ENCODE results near the gene ELK4. TPM values are rescaled to one million over a fixed set of nuclear protein-coding genes. Genes with fewer than 3 reads are reported as not detected.

ELK4 gene
- total RNA-seq, 4 donors from 2014 or later = 22.4 to 29.7 (median 26.2) TPM

DNA sequence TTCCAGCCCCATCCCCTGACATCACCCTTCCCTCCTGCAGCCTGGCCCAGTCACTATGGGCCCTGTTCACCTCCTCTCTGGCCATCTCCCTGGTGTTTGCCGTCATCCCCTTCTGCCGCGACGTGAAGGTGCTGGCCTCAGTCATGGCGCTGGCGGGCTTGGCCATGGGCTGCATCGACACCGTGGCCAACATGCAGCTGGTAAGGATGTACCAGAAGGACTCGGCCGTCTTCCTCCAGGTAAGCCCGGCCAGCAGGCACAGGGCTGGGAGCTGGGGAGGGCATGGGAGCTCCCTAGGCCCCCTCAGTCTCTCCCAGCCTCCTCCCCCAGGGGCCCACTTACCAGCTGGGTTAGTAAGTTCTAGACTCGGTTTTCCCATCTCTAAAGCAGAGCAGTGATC, 52.1 kb downstream of the ELK4 start:
- Histone ChIP-seq H3K27ac (no peak overlapping the region), H3K9me3 (no peaks in the 10 kb centered on the region), H3K27me3 (peaks cover 0 to 26% of the 10 kb centered on the region in 2 donors), H3K36me3 (no peaks in the 10 kb centered on the region), H3K4me3 (no peak overlapping the region), H3K4me1 (peaks cover 0 to 5% (median 0%) of the 10 kb centered on the region in 4 donors)
- no peak for DNase-seq (ENCODE audit: low spot score in 2 of 2)
- 92 to 93% methylated on average over 12 of the region's 12 CpGs for WGBS, 2 donors
- TF ChIP-seq EP300 (IDR thresholded peaks at IDR 0.05) = no peak
- TF ChIP-seq POLR2A (IDR thresholded peaks at IDR 0.05) = no peak
- TF ChIP-seq, protein P1, sequence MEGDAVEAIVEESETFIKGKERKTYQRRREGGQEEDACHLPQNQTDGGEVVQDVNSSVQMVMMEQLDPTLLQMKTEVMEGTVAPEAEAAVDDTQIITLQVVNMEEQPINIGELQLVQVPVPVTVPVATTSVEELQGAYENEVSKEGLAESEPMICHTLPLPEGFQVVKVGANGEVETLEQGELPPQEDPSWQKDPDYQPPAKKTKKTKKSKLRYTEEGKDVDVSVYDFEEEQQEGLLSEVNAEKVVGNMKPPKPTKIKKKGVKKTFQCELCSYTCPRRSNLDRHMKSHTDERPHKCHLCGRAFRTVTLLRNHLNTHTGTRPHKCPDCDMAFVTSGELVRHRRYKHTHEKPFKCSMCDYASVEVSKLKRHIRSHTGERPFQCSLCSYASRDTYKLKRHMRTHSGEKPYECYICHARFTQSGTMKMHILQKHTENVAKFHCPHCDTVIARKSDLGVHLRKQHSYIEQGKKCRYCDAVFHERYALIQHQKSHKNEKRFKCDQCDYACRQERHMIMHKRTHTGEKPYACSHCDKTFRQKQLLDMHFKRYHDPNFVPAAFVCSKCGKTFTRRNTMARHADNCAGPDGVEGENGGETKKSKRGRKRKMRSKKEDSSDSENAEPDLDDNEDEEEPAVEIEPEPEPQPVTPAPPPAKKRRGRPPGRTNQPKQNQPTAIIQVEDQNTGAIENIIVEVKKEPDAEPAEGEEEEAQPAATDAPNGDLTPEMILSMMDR (IDR thresholded peaks at IDR 0.05) = no peak

DNA sequence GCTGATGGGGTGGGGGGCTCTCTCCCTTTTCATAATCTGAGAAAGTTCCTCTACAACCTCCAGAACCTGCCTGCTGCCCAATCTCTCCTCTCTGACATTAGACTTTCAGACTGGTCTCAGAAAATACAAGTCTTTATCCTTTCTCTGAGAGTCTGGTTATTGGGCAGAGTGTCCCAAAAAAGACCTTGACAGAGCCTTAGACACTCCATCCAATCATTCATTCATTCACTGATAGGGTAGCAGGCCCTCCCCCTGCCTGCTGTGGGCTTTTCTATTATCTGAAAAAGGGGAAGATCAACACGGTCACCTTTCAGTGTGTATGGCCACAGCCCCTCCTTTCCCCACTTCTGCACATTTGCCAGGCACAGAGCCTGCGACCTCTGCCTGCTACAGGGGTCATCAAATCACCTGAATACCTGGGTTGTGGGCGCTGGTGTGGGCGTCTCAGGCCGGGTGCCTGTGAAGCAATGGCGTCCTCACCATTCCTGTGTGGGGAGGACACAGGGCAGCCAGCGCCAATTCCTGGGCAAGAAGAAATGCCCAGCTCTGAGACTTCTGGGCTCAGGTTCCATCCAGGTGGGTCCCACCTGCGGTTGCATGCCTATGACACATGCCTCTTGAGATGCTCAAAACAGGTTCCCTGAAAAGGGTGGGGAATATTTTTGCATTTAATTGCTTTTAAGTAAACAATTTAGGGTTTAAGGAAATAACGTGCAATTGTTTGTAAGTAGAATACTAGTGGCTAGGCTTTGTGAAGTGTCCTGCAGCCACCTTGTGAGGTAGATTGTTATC, 52.8 kb downstream of the ELK4 start:
- H3K27ac ChIP-seq = no peak overlapping the region
- no peak overlapping the region for H3K4me3 ChIP-seq
- H3K4me1 ChIP-seq = peaks cover 0 to 5% (median 0%) of the 10 kb centered on the region in 4 donors
- 78 to 83% methylated on average over 9 of the region's 9 CpGs for WGBS, 2 donors
- no peaks in the 10 kb centered on the region for H3K36me3 ChIP-seq
- no peaks in the 10 kb centered on the region for H3K9me3 ChIP-seq
- TF ChIP-seq POLR2A (IDR thresholded peaks at IDR 0.05) (no peak), EP300 (IDR thresholded peaks at IDR 0.05) (no peak)
- TF ChIP-seq, protein P1 (IDR thresholded peaks at IDR 0.05) = no peak
- no peak for DNase-seq (ENCODE audit: low spot score in 2 of 2)
- H3K27me3 ChIP-seq = peaks cover 0 to 26% of the 10 kb centered on the region in 2 donors

DNA sequence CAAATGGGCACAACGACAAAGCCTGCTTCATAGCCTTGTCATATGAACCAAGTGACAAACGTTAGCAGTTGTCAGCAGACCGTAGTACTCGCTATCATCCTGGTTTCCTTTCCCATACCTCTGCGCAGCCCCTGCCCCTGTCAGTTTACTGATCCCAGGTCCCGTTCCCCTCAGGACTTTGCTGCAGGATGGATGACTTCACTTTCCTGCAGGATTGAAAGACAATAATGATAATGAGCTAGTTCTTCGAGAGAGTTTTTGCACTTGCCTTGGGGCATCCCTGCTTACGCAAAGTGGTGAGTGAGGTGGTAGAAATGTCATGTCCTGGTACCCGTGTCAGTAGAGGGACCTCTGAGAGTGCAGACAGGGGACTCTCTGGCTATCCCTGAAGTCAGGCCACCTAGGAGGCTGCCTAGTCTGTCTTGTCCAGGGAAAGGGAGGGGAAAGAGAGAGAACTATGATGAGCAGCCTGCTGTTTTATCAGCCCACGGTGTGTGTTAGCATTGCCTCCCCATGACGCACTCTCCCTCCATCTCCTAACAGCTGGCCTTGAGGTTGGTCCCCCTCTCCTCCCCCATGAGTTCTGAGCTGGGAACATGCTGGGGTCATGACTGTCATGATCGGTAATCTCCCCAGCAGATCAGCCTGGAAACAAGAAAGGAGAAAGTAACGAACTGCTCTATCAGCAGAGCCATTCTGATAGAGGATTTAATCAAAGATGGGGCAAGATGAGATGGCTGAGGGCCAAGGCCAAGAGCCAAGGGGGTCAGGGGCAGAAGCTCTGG, 53.7 kb downstream of the ELK4 start:
- H3K9me3 ChIP-seq = no peaks in the 10 kb centered on the region
- H3K36me3 ChIP-seq = no peaks in the 10 kb centered on the region
- DNase-seq (ENCODE audit: low spot score in 2 of 2) = no peak
- 49 to 53% methylated on average over 13 of the region's 13 CpGs for WGBS, 2 donors
- no peak overlapping the region for H3K4me3 ChIP-seq
- no peak overlapping the region for H3K27ac ChIP-seq
- peaks cover 0 to 26% of the 10 kb centered on the region in 2 donors for H3K27me3 ChIP-seq
- peaks cover 0 to 5% (median 0%) of the 10 kb centered on the region in 4 donors for H3K4me1 ChIP-seq
- no peak for TF ChIP-seq POLR2A (IDR thresholded peaks at IDR 0.05)
- no peak for TF ChIP-seq EP300 (IDR thresholded peaks at IDR 0.05)
- TF ChIP-seq, protein P1 (IDR thresholded peaks at IDR 0.05) = no peak

DNA sequence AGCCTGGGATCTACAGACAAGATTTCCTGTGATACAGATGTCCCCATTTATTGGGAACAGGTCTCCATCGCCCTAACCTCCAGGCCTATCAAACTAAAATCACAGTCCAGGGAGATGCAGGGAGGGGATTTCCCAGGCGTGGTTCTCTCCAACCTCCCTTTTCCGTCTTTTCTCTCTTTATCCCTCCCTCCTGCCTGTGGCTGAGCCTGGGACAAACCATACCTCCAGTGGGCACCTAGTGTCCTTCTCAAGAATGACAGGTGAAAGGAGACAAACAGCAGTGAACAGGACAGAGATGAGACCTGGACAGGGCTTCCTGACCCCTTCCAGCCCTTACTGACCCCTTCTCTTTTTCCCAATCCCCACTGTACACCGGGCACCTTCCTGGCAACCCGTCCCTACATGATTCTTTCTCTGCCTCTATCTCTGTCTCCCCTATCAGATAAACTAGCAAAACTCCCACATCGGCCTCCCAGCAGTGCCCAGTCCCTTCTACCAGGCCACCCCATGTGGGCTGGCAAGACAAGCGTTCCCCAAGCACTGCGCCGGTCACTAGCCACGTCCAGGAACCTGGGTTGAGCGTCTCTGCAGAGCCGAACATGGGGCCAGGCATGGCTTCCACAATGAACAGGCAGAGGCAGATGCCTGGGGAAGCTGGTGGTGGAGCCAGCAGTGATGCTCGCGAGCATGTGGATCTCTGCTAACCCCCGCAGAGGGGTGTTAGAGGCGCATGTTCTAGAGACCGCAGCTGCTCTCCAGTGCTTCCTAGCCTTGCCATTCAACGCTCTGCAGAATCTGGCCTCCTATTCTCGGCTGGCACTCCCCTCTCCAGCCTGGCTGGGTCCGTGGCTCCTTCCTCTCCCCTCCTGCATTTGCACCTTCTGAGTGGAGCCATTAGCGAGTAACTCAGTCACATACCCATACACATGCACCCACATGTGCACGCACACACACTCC, 54.7 kb downstream of the ELK4 start:
- no peaks in the 10 kb centered on the region for H3K36me3 ChIP-seq
- no peaks in the 10 kb centered on the region for H3K4me1 ChIP-seq
- H3K9me3 ChIP-seq = no peaks in the 10 kb centered on the region
- DNase-seq (ENCODE audit: low spot score in 2 of 2) = no peak
- H3K27me3 ChIP-seq = peaks cover 0 to 34% of the 10 kb centered on the region in 2 donors
- TF ChIP-seq, protein P1 (IDR thresholded peaks at IDR 0.05) = no peak
- TF ChIP-seq EP300 (IDR thresholded peaks at IDR 0.05) = no peak
- no peak for TF ChIP-seq POLR2A (IDR thresholded peaks at IDR 0.05)
- no peak overlapping the region for H3K4me3 ChIP-seq
- H3K27ac ChIP-seq = no peak overlapping the region
- WGBS, 2 donors = 75 to 79% methylated on average over 22 of the region's 22 CpGs

All from tibial nerve (tissue), 4 donors.